Measurements from ENCODE around the gene CARMIL1. TPM values are rescaled to one million over a fixed set of nuclear protein-coding genes. Genes with fewer than 3 reads are reported as not detected.

The CARMIL1 gene
- total RNA-seq, 1 experiment from 2014 or later, result 23.6 TPM

GRCh38 chr6:25439368-25439767, 160.2 kb downstream of the CARMIL1 start:
- no peak for DNase-seq
- Histone ChIP-seq H2BK120ac (ENCODE audit: low read depth, low read length, poor library complexity, severe bottlenecking) (no peak overlapping the region), H2AK5ac (ENCODE audit: insufficient read length, low read length) (no peak overlapping the region), H3K23me2 (ENCODE audit: insufficient read length, low read depth, low read length, poor library complexity, severe bottlenecking) (no peaks in the 10 kb centered on the region), H2BK12ac (ENCODE audit: insufficient read length, low read depth, low read length) (no peak overlapping the region), H3K27me3 (ENCODE audit: insufficient read depth, low read length) (no peaks in the 10 kb centered on the region), H4K91ac (ENCODE audit: insufficient read length, low read depth, low read length) (no peak overlapping the region), H3K18ac (ENCODE audit: insufficient read length, low read depth, low read length) (no peak overlapping the region), H2AFZ (ENCODE audit: low read length) (no peak overlapping the region), H3K27ac (ENCODE audit: insufficient read length, low read depth, low read length) (no peak overlapping the region), H3T11ph (ENCODE audit: low read length) (no peak overlapping the region), H3K4me1 (ENCODE audit: insufficient read depth, low read length) (no peaks in the 10 kb centered on the region; the same call in 1 of the 2 replicates), H3K79me1 (ENCODE audit: insufficient read depth, low read depth, low read length, poor library complexity, severe bottlenecking) (no peaks in the 10 kb centered on the region), H2BK5ac (ENCODE audit: insufficient read length, low read length) (no peak overlapping the region), H4K5ac (ENCODE audit: insufficient read length, low read depth, low read length) (no peak overlapping the region), H3K9ac (ENCODE audit: extremely low read depth, insufficient read length, low read length) (no peak overlapping the region), H3K9me3 (ENCODE audit: control insufficient read depth, low read depth, low read length) (no peaks in the 10 kb centered on the region), H3K4me2 (ENCODE audit: insufficient read depth, insufficient read length, low read length) (no peak overlapping the region), H3K14ac (ENCODE audit: insufficient read depth, low read length) (no peak overlapping the region), H3K4ac (ENCODE audit: low read depth, low read length) (no peak overlapping the region), H2BK20ac (ENCODE audit: low read depth, low read length, poor library complexity, severe bottlenecking) (no peak overlapping the region), H4K20me1 (ENCODE audit: control insufficient read depth, insufficient read depth, insufficient read length) (no peaks in the 10 kb centered on the region), H3K56ac (ENCODE audit: insufficient read length, low read depth, low read length) (no peak overlapping the region), H4K8ac (replicated peaks; ENCODE audit: insufficient read length, low read depth, low read length) (no peak overlapping the region), H3K23ac (ENCODE audit: insufficient read length, low read depth, low read length) (no peak overlapping the region), H2BK15ac (ENCODE audit: low read depth, low read length) (no peak overlapping the region), H3K79me2 (ENCODE audit: insufficient read depth, low read length) (no peaks in the 10 kb centered on the region)
- Mint-ChIP-seq H3K9me3 (peaks cover 0 to 2% of the 10 kb centered on the region in 2 experiments; a peak in 2 of 5 replicates), H3K27ac (no peak overlapping the region), H3K4me1 (peaks cover 15 to 17% of the 10 kb centered on the region in 2 experiments), H3K27me3 (ENCODE audit: low read depth) (no peaks in the 10 kb centered on the region), H3K36me3 (ENCODE audit: insufficient read depth in 1 of 3, low read depth in 3 of 3) (peaks cover under 1 to 5% (median 2%) of the 10 kb centered on the region in 3 experiments; a peak in 6 of 7 replicates), H3K4me3 (no peak overlapping the region)
- WGBS (ENCODE audit: extremely low coverage, insufficient read length, low lambda C conversion rate), result no CpG with 5 or more reads among the region's 1 CpG
- TF ChIP-seq CTCF (conservative IDR thresholded peaks at IDR 0.05), result no peak

Measured in H9 (cell line).